Lung (tissue), 12 donors: ENCODE measurements around the gene KCNMA1. TPM values are rescaled to one million over a fixed set of nuclear protein-coding genes. Genes with fewer than 3 reads are reported as not detected.

ENCODE experiments used
- ATAC-seq: fragments of 200-7000 bp; cut with Tn5 transposase; one replicate; pipeline ENCODE4 v1.9.1; 2020; ENCODE audit warnings: moderate number of reproducible peaks; ENCODE audit not compliant: insufficient read depth, low FRiP score
- DNase-seq, 3 donors: peaks; one replicate each; pipeline ENCODE4 v3.0.0-alpha.2; 2013 to 2017
- H3K27ac ChIP-seq, 2 donors: one replicate each; pipeline ENCODE4 v1.5.1; 2013; ENCODE audit warnings: mild to moderate bottlenecking in 2 of 2, moderate library complexity in 2 of 2, control low read depth in 1 of 2, inconsistent platforms in 1 of 2, low read depth in 1 of 2, low read length in 1 of 2
- H3K27me3 ChIP-seq, 3 donors: one replicate each; pipeline ENCODE4 v1.5.1; 2013; ENCODE audit warnings: low read length in 2 of 3; ENCODE audit not compliant: control insufficient read depth in 3 of 3, insufficient read depth in 3 of 3
- H3K36me3 ChIP-seq, 4 donors: one replicate each; pipeline ENCODE4 v1.5.1; 2013; ENCODE audit warnings: low read length in 4 of 4, mild to moderate bottlenecking in 1 of 4, moderate library complexity in 1 of 4; ENCODE audit not compliant: control insufficient read depth in 4 of 4, insufficient read depth in 4 of 4
- H3K4me1 ChIP-seq, 5 donors: one replicate each; pipeline ENCODE4 v1.5.1; 2013; ENCODE audit warnings: low read length in 5 of 5, mild to moderate bottlenecking in 2 of 5, moderate library complexity in 1 of 5; ENCODE audit not compliant: control insufficient read depth in 5 of 5, insufficient read depth in 5 of 5
- H3K4me3 ChIP-seq: one replicate; pipeline ENCODE4 v1.5.1; 2013; ENCODE audit warnings: mild to moderate bottlenecking, control low read depth, moderate library complexity
- H3K9ac ChIP-seq, 2 donors: one replicate each; pipeline ENCODE4 v1.5.1; 2013; ENCODE audit warnings: low read length in 2 of 2, control low read depth in 1 of 2; ENCODE audit not compliant: insufficient read depth in 1 of 2
- H3K9me3 ChIP-seq, 4 donors: one replicate each; pipeline ENCODE4 v1.5.1; 2013; ENCODE audit warnings: low read length in 3 of 4, mild to moderate bottlenecking in 1 of 4, moderate library complexity in 1 of 4; ENCODE audit not compliant: control insufficient read depth in 4 of 4, insufficient read depth in 3 of 4
- WGBS, 2 donors: extraction: QIAGEN DNeasy Blood & Tissue Kit; methylation state at CpG; one replicate each; pipeline ENCODE4 v1.1.7; 2013; 5-methylcytosine and 5-hydroxymethylcytosine counted together
- polyA plus RNA-seq, 2 donors: library from polyadenylated mRNA; stranded (reverse); fragments of 200-250 nt; gene quantifications; one replicate each; pipeline ENCODE4 v1.2.1, GENCODE V29; 2013
- total RNA-seq, 2 donors: library from RNA; depleted of rRNA in 1 of 2; stranded (reverse); fragments of >200 nt in 1 of 2; gene quantifications; one replicate each; pipeline ENCODE4 v1.2.1, GENCODE V29; 2014 to 2021
- TF ChIP-seq, protein P1 (sequence below): IDR thresholded peaks from 2 replicates; pipeline ENCODE4 v1.5.1; 2012; ENCODE audit warnings: mild to moderate bottlenecking; ENCODE audit errors: control extremely low read depth, extremely low read depth
- donor health status: control.
- donor health status: control.
- donor health status: Bipolar disorder and iron deficiency.
- donor health status: healthy.
- donor health status: DM: yes; HTN: yes; CAD: no.

Gene KCNMA1
- total and polyA plus RNA-seq, 4 donors: 3.8 to 13.0 (median 5.5) TPM

DNA sequence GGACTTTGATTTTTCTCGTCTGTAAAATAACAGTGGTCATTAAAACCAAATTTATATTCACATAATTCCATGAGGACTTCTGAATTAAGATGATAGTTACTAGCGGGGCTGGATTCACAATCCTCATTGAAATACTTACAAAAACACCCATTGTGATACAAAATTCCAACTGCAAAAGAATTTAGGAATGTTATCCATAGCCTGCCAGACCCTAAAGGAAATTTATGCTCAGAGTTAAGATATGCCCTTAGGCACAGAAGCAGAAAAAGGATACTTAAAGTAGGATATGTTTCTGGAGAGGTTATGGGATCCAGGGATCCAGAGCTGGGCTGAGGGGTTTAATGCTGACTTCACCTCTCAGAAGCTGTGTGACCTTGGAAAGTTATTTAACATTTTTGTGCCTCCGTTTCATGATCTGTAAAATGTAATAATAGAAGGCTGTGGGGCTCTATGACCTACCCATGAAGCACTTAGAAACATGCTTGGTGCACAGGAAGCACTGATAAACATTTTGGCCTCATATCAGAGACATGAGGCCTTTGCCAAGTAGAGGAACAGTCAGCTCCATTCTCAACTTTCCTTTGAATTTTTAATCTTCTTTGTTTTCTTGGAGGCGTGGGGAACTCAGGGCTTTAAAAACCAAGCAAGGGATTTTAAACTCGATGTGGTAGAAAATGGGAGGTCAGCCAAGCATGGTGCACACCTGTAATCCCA, 744.7 kb downstream of the KCNMA1 start:
- Histone ChIP-seq H3K27me3 (no peaks in the 10 kb centered on the region), H3K9me3 (peaks cover 0 to 2% (median 0%) of the 10 kb centered on the region in 4 donors), H3K36me3 (no peaks in the 10 kb centered on the region), H3K27ac (no peak overlapping the region), H3K4me1 (peaks cover 0 to 6% (median 0%) of the 10 kb centered on the region in 5 donors), H3K4me3 (no peak overlapping the region), H3K9ac (no peak overlapping the region)
- 72 to 83% methylated on average over 5 of the region's 5 CpGs for WGBS, 2 donors
- ATAC-seq (no peak), DNase-seq (peak in 2 of 3 donors; percentile 23 to 60)
- TF ChIP-seq, protein P1, sequence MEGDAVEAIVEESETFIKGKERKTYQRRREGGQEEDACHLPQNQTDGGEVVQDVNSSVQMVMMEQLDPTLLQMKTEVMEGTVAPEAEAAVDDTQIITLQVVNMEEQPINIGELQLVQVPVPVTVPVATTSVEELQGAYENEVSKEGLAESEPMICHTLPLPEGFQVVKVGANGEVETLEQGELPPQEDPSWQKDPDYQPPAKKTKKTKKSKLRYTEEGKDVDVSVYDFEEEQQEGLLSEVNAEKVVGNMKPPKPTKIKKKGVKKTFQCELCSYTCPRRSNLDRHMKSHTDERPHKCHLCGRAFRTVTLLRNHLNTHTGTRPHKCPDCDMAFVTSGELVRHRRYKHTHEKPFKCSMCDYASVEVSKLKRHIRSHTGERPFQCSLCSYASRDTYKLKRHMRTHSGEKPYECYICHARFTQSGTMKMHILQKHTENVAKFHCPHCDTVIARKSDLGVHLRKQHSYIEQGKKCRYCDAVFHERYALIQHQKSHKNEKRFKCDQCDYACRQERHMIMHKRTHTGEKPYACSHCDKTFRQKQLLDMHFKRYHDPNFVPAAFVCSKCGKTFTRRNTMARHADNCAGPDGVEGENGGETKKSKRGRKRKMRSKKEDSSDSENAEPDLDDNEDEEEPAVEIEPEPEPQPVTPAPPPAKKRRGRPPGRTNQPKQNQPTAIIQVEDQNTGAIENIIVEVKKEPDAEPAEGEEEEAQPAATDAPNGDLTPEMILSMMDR: no peak

DNA sequence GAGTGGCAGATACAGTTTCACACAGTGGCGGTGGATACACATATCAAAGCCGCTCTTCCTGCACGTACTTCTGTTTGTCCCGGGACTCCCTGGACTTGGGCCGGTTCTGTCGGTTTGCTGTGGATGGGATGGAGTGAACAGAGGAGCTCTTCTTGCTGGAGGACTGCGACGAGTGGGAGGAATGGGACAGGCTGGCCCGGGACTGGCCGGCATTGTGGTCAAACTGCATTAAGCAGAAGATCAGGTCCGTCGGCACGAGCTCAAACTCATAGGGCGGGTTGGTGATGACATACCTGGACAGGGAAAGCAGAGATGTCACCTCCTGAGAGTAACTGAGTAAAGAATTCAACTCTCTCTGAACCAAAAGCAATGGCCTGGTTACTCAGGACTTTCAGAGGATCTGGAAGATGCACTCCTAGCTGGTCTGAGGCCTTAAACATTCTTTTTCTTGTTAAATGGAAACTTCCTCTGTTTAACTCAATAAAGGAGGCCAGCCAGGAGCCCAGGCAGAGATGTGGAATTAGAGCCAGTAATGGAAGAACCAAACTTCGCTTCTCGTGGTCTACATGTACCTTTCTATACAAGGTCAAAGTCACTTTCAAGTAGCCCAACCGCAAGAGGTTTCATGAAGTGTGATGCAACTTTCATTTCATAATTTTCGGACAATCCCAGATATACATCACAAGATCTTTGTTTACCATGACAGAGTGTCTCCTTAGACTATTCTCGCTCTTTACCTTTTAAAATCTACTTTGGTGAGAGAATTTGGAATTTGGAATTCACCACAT, 750.2 kb downstream of the KCNMA1 start:
- Histone ChIP-seq H3K4me1 (peaks cover 0 to 5% (median 0%) of the 10 kb centered on the region in 5 donors), H3K4me3 (no peak overlapping the region), H3K27ac (no peak overlapping the region), H3K27me3 (no peaks in the 10 kb centered on the region), H3K9me3 (no peaks in the 10 kb centered on the region), H3K9ac (no peak overlapping the region), H3K36me3 (no peaks in the 10 kb centered on the region)
- ATAC-seq (no peak), DNase-seq (no peak)
- 92 to 94% methylated on average over 19 of the region's 19 CpGs for WGBS, 2 donors
- TF ChIP-seq, protein P1: no peak

DNA sequence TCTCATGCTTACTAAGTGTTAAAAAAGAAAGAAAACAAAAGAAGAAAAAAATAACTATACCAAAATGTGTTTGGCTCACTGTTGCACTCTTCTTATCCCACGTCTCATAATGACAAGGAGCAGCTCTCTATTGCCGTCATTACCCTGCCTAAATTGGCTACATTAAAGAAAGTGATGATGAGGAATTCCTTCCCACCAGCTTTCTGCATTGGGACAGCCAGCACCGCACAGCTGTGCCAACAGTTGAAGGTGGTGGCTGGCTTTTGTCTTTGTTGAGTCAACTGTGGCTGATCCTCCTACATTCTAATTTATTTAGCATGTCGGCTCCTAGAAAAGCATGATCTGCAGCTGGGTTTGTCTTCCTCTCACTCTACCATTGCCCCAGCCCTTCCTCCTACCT, 751.8 kb downstream of the KCNMA1 start:
- DNase-seq (peak; percentile 24 to 60 (median 40)), ATAC-seq (no peak)
- Histone ChIP-seq H3K9ac (no peak overlapping the region), H3K36me3 (no peaks in the 10 kb centered on the region), H3K9me3 (no peaks in the 10 kb centered on the region), H3K4me3 (no peak overlapping the region), H3K27me3 (no peaks in the 10 kb centered on the region), H3K4me1 (peaks cover 0 to 5% (median 0%) of the 10 kb centered on the region in 5 donors), H3K27ac (no peak overlapping the region)
- TF ChIP-seq, protein P1: no peak
- 78 to 82% methylated on average over 4 of the region's 4 CpGs for WGBS, 2 donors
